NCI-H82 (cell line): ENCODE data around the gene NSD2.
"Not testable (repeated sequence)": the region's sequence is repeated elsewhere in the genome, so short reads cannot be mapped to it uniquely, and the experiment has no call there.

Experiments
- DNase-seq: peaks from one replicate; lab custom pipeline; 2025; lab: John Stamatoyannopoulos, UW

NSD2 gene

DNA sequence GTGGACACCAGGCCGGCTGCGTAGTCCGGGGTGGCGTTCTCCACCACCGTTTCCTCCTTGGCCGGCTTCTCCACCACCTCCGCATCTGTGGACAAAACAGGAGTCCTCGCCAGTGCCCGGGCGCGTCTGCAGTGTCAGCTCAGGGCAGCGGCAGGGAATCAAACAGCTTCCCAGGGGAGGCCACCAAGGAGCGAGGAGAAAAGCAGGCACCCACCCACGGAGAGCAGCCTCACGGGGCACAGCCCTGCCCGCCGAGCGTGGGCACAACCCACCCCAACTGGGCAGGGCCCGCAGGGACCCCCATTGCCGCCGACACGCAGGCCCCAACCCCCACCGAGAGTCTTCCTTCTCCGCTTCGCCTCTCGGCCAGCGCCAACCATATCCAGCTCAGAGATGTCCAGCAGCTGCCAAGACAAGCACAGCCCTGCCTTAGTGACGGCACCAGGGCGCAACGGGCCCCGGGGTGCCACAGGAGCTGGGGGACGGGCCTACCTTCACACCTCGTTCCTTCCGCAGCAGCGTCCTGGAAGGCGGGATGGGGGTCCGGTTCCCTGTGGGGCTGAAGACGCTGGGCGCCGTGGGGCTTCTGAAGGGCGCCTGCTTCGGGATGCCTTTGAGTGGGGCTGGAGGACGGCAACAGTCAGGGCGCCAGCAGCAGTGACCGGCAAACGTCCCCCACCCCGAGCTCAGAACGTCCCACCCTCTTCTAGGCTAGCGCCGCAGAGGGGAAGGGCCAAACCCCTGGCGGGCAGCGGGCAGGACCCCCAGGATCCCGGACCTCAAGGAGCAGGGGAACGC is 114.8 kb downstream of the NSD2 start:
- DNase-seq, result no peak

DNA sequence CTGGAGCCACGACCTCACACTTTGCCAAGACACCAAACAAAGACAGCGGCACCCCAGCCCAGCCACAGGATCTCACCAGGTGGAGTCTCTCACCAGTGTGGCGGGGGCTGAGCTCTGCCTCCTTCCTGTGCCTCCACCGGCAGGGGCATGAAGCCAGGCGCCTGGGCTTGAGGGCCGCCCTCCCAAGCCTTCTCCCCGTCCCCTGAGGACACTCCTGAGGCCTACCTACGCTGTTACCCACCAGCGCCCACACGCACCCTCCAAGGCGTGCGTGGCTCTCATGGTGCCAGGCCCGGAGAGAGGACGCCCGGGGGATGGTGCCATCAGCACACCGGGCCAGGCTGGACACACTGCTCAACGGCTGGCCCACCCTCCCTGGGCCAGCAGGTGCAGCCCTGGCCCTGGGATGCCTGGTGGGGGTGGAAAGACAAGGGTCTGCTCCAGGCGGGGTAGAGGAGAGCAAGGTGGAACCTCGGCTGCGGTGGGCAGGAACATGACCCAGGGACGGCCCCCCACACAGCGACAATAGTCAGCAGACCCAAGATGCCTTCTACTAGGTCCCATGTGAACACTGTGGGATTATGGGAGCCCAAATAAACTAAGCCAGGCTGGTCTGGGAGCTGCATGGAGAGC is 115.5 kb downstream of the NSD2 start:
- DNase-seq, result no peak

DNA sequence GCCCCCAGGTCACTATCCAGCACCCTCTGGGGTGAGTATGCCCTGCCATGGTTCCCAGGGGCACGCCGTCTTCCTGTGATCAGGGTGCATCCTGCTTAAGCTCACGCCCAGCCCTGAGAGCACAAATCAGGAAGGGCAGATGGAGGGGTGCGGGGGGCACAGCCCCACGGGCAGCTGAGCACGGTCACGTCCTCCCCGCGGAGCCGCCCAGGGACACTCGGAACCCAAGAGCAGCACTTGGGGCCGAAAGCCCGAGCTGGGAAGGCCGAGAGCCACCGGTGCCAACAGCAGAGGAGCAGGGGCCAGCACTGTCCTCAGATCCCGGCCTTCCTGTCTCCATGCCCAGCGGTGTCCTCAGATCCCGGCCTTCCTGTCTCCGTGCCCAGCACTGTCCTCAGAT is 116.1 kb downstream of the NSD2 start:
- no peak for DNase-seq

DNA sequence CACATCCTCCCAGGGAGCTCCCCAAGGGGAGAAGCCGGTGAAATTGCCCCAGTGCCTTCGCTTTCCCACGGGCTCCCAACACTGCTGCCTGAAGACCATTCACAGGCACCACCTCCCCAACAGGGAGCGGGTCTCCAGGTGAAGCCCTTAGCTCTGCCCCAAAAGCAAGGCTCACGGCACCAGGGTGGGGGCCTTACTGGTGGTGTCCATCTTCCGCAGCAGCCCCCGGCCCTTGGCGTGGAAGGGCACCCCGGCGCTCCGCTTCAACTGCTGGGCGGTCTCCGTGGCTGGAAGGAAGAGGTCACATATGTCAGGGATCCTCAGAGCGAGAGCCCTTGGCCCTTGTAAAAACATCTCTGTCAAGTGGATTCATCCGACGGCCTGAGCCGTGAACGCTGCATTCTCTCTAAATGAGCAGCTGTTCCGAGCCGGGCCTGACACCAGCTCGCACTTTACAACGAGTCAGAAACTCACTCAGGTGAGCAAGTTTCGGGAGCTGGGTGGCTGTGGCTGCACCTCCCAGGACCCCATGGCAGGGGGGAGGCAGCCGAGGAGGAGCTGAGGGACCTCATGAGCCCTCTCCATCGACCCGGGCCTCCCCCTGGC is 116.6 kb downstream of the NSD2 start:
- no peak for DNase-seq

DNA sequence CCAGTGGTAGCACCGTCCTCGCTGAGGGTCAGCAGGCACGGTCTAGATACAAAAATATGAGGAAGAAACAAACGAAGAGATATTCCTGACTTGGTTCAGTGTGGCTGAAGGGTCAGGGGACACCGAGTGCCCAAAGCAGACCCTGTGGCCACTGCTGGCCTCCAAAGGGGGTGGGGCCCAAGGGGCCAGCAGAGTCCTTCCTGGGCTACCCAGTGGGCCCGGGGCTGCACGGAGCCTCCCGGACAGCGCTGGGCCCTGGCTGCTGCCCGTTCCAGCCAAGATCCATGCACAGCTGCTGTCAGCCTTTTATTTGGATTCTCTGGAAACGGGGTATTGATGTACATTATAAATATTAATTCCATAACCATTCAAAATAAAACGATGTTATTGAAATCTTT is 117.1 kb downstream of the NSD2 start:
- DNase-seq, result no peak

DNA sequence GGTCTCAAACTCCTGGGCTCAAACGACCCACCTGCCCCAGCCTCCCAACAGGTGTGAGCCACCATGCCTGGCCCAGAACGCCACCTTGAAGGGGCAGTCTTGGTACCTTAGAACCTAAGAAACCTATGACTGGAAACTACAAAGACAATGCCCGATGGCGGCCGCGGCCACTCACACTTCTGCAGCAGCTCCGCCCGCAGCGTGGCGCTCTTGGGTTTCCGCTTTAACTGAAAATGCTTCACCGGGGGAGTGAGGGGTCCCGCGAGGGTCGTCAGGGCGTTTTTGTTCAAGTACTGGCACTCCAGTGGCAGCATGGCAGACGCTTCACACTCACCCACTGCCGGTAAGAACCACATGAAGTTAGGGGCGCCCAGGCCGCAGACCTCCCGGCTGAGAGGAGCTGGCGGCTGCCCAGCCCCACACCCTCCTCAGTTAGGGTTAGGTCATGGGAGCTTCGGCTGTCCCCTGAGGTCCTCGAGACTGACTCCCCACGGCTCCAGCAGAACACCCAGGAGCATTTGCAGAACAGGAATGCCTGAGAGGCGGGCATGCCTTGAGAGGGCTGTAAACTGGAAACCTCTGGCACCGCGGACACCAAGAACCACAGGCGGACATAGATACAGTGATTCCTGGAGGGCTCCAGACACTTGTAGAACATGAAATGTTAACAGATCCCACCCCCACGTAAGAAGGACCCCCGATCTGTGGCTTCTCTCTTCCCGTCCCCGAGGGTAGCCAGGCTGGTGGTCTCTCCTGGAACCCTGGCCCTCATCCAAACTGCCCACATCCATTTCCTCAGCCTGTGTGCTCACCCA is 118.5 kb downstream of the NSD2 start:
- DNase-seq, result no peak

DNA sequence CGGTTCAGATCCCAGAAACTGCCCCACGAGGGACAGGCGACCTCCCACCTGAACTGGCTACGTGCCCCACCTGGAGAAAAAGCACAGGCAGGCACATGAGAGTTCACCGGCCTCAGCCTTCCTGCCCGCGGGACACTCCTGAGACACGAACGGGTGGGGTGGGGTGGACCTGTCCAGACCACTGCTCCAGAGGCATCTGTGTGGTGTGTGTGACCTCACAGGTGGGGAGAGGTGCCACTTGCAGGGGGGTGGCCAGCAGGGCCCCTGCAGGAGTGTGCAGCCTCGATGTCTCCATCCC is 119.1 kb downstream of the NSD2 start:
- DNase-seq, result no peak

DNA sequence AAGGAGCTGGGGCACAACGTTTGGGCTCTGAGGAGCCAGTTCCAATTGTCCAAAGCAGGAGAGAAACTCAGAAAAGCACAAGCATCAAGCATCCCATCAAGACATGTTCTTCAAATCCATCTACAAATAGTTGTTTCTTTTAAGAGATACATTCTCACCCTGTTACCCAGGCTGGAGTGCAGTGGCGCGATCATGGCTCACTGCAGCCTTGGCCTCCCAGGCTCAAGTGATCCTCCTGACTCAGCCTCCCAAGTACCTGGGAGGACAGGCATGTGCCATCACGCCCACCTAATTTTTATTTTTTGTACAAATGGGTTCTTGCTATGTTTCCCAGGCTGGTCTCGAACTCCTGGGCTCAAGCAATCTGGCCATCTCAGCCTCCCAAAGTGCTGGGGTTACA is 119.5 kb downstream of the NSD2 start:
- no peak for DNase-seq

DNA sequence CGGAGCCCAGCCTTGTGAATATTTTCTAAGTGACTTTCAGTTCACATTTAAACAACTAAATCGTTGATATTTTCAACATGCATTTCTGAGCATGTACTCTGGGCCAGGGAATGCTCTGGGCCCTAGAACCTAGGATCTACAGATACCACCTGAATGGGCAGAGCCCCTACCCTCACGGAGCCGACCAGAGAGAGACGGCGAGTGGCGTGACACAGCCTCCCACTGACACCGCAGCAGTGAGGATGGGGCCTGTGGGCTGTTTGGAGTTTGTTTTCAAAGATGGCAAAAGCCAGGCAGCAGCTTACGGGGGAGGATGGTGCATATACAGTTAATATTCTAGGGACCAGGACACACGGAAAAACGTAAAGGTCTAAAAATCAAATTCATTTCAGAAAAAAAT is 119.9 kb downstream of the NSD2 start:
- DNase-seq, result no peak

DNA sequence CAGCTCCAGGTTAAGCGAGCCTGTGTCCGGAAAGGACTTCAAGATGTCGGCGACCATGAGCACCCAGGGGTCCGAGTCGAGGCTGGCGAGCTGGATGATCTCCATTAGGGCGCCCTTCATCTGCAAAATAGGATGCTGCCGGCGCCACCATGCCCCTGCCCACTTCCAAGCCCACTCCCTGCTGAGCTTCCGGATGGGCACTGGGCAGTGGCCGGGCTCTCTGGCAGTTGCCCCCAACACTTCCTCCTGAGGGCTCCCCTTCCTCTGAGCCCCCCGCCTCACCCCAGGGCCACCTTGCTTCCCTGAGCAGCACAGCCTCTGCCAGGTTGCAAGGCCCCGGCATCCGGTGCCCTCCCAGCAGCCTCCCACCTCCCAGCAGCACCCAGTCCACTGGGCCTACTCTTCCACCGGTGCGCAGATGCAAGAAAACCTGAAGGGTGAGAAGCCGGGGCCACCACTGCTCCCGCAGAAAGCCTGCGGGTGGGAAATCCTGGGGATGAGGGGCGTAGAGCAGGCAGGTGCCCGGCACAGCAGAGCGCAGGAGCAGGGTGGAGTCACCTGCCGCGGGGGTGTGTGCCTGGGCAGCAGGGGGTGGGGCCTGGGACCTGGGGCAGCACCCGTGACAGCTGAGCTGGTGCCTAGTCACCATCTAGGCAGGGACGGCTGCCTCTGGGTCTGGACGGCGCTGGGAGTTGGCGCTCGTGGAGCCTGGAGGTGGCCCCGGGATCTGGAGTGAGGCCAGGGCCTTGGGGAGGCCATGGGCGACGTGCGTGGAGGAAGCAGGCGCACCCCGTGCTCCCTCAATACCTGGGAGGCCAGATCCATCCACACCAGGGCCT is 120.6 kb downstream of the NSD2 start:
- DNase-seq, result no peak

DNA sequence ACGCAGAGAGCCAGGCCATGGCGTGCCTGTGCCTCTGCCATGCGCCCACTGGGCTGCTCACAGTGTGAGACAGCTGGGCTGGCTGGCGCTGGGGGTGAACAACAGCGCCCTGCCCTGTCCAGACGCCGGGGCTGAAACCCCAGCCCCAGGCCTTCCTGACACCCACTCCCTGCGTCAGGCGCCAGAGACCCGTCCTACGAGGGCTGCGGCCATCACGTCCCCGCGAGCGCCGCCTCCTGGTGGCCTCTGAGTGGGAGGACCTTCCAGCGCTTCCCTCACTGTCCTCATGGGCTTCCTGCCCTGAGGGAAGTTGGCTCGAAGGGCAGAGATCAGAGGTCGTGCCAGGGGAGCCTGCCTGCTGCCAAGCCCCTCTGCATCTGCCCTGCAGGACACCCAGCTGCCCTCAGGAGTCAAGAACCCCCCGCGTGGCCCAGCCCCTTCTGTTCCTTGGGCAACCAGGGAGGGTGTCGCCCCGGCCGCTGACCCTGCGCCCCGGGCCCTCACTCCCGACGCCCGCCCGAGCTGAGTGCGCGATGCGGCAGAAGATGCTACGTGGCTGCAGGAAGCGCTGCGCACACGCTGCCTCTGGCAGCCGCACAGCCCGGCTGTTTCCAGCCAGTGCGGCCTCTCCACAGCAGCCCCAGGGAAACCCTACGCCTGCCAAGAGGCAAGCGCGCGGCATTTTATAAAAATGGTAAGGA is 121.4 kb downstream of the NSD2 start:
- DNase-seq, result no peak

DNA sequence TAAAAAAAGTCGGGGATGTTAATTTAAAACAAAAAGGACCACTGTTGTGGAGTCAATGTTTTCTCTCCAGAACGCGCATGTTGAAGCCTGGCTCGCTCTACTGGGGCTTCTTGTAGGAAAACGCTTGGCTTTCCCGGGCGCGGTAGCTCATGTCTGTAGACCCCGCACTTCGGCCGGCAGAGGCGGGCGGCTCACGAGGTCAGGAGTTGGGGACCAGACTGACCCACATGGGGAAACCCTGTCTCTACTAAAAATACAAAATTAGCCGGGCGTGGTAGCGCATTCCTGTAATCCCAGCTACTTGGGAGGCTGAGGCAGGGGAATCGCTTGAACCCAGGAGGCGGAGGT is 122.0 kb downstream of the NSD2 start:
- DNase-seq, result no peak

DNA sequence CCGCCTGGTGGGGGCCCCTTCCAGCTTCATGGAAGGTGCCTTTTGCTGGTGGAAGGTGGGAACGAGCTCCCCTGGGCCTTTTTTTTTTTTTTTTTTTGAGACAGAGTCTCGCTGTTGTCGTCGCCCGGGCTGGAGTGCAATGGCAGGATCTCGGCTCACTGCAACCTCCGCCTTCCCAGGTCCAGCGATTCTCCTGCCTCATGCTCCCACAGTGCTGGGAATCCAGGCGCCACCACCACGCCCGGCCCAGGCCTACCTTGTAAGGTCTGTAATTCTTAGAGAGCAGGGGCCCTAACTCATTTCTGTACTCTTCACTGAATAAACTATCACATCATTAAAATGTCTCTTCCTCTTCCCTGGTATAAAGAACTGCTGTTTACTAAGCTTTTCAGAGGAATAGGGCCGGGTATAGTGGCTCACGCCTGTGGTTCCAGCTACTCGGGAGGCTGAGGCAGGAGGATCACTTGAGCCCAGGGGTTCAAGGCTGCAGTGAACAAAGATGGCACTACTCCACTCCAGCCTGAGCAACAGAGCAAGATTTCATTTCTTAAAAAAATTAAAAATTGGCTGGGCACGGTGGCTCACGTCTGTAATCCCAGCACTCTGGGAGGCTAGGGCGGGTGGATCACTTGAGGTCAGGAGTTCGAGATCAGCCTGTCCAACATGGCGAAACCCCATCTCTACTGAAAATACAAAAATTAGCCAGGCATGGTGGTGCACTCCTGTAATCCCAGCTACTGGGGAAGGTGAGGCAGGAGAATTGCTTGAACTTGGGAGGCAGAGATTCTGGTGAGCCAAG is 122.7 kb downstream of the NSD2 start:
- DNase-seq, result not testable (repeated sequence)

DNA sequence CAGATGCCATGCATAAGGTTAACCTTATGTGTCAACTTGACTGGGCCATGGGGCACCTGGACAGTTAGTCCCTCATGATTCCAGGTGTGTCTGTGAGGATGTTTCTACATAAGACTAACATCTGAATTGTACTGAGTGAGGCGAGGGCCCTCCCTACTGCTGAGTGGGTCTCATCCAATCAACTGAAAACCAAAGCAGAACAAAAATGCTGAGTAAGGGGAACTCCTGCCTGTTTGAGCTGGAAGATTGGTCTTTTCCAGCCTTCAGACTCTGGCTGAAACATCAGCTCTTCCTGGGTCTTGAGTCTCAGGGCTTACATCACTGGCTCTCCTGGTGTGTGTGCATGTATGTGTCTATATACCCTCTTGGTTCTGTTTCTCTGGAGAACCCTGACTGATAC is 123.7 kb downstream of the NSD2 start:
- no peak for DNase-seq

DNA sequence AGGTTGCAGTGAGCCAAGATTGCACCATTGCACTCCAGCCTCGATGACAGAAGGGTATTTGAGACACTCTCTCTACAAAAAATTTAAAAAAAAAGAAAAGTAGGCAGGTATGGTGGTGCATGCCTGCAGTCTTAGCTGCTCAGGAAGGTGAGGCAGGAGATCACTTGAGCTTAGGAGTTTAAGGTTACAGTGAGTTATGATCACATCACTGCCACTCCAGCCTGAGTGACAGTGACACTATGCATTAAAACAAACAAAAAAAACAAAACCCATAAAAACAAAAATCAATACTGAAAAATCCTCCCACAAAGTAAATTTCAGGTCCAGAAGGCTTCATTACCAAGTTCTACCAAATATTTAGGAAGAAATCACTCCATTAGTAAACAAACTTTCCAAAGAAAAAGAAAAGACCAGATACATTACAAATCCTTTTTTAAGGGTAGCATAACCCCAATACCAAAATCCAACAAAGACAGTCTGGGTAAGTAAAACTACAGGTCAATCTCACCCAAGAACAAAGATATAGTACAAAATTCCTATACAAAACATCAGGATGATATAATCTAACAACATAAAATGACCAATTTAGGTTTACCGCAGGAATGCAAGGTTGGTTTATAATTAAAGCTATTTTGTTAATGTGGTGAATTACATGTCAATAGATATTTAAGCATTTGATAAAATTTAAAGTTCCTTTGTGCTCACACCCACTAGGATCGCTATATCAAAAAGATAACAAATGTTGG is 125.8 kb downstream of the NSD2 start:
- no peak for DNase-seq

DNA sequence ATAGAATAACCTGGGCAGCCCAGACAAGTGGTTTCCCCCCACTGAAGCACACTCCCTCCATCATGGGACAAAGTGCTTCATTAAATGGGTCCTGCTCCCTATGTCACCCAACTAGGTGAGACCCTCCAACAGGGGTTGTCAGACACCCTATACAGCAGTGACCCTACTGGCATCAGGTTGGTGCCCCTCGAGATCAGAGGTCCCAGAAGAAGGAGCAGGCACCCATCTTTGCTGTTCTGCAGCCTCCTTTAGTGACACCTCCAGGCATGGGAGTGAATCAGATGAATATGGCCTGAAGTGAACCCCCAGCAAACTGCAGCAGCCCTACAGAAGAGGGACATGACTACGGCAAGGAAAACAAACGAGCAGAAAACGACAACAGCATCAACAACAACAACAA is 126.5 kb downstream of the NSD2 start:
- no peak for DNase-seq

DNA sequence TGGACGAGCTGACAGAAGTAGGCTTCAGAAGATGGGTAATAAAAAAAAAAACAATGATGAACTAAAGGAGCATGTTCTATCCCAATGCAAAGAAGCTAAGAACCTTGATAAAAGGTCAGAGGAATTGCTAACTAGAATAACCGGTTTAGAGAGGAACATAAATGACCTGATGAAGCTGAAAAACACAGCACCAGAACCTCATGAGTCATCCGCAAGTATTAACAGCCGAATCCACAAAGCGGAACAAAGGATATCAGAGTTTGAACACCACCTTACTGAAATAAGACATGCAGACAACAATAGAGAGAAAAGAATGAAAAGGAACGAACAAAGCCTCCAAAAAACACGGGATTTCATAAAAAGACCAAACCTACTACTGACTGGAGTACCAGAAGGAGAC is 127.1 kb downstream of the NSD2 start:
- DNase-seq, result no peak

DNA sequence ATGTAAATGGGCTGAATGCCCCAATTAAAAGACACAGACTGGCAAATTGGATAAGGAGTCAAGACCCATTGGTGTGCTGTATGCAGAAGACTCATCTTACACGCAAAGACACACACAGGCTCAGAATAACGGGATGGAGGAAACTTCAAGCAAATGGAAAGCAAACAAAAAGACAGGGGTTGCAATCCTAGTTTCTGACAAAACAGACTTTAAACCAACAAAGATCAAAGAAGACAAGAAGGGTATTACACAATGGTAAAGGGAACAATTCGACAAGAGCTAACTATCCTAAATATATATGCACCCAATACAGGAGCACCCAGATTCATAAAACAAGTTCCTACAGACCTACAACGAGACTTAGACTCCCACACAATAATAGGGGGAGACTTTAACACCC is 128.1 kb downstream of the NSD2 start:
- DNase-seq, result not testable (repeated sequence)

DNA sequence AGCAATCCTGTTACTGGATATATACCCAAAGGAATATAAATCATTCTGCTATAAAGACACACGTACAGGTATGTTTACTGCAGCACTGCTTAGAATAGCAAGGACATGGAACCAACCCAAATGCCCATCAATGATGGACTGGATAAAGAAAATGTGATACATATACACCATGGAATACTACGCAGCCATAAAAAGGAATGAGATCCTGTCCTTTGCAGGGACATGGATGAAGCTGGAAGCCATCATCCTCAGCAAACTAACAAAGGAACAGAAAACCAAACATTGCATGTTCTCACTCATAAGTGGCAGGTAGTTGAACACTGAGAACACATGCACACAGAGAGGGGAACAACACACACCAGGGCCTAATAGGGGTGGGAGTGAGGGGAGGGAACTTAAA is 132.2 kb downstream of the NSD2 start:
- DNase-seq, result not testable (repeated sequence)

DNA sequence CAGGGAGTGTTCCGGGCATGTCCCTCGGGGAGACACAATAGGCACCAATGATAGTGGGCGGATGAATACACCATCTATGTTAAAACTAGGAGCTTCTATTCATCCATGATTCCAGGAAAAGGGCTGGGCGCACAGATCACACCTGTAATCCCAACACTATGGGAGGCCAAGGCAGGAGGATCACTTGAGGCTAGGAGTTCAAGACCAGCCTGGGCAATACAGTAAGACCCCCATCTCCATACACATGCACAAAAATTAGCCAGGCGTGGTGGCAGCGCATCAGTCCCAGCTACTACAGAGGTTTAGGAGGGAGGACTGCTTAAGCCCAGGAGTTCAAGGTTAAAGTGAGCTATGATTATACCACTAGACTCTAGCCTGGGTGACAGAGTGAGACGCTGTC is 135.2 kb downstream of the NSD2 start:
- no peak for DNase-seq
